Measurements from ENCODE around the gene KRTAP4-12.
"Not testable (repeated sequence)": the region's sequence is repeated elsewhere in the genome, so short reads cannot be mapped to it uniquely, and the experiment has no call there.

Gene KRTAP4-12

DNA sequence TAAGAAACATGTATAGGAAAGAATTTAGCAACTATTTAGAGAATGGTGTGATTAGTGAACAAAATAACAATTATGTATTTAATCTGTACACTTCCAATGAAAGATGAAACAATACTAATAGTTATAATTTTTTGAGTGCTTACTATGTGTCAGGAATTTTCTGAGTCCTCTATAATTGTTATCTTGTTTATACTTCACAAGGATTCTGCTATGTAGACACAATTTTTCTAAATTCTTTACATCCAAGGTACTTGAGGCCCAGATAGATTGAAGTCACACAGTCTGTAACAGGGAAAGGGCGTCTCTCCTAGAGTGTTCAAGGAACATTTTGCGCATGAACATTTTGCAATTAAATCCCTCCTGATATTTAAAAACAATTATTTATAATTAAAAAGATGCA, 1.1 kb upstream of the KRTAP4-12 start:
- no peak for DNase-seq (ENCODE audit: low read depth)

DNA sequence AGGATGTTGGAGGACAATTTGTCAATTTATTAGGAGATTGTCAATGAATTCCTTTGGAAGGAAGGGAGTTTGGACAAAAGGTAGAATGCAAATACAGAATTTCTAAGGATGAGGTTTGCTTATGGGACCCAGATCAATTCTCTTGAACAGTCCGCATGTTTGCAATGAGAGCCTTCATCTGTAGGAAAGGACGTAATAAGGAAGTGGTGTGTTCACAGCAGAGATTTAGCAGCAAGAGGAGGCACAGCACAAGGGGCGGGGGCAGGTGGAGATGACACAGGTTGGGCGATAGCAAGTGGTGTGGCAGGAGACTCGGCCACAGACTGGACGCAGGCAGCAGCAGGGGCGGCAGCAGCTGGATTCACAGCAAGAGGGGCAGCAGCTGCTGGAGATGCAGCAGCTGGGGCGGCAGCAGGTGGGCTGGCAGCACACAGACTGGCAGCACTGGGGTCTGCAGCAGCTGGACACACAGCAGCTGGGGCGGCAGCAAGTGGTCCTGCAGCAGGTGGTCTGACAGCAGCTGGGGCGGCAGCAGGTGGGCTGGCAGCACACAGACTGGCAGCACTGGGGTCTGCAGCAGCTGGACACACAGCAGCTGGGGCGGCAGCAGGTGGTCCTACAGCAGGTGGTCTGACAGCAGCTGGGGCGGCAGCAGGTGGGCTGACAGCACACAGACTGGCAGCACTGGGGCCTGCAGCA, 541 bp downstream of the KRTAP4-12 start:
- DNase-seq (ENCODE audit: low read depth): not testable (repeated sequence)

DNA sequence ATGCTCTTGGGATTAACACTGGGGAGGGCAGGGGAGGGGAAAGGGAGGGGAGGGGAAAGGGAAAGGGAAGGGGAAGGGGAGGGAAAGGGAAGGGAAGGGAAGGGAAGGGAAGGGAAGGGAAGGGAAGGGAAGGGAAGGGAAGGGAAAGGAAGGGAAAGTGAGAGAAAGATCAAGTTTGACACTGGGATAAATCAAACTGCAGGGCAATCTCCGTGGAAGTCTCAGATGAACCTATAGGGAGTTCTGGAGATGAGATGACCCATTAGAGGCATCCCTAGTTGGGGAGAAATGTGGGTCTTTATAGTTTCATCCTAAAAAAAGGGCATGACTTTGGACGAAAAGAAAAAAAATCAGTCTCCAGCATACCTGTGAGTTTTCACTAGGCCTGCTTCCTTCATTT, 2.2 kb downstream of the KRTAP4-12 start:
- DNase-seq (ENCODE audit: low read depth): no peak

DNA sequence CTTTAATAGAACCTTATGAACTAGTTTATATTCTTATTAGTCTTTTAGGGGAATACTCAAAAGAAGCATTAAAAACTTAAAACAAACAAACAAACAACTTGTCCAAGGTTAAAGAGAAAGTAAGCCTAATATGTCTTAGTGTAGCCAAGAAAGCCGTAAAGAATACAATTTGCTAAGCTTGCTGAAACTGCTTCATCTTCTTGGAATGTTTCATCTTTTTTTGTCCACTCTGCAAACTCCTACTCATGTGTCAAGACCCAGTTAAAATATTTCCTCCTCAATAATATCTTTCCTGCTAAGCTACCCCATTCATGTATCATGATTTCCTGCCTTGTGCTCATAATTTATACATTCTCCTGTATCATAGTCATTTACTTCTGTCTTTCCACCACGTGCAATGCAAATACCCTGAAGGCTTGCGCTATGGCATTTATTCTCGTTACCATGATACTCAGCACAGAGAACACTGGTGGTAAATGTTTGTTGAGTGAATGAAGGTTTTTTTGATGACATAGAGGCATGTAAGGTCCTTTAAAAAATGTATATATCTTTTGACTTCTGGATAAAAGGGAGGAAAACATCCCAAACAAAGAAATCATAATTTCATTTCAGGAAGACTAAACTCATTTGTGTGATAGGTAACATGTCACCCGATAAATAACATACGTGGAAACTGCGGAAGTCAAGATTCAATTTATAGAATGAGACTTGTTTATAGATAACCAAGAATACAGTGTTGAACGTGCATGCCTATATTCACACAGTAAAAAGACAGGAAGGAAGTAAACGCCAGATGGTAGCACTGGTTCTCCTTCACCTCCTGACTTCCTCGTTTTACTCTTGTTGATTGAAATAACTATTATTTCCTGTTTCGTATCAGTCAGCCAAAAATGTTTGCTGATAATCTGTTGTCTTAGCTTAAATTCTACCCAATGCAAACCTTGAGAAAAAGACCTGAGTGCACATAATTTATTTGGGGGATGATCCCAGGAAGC, 4.0 kb downstream of the KRTAP4-12 start:
- DNase-seq (ENCODE audit: low read depth): not testable (repeated sequence)

DNA sequence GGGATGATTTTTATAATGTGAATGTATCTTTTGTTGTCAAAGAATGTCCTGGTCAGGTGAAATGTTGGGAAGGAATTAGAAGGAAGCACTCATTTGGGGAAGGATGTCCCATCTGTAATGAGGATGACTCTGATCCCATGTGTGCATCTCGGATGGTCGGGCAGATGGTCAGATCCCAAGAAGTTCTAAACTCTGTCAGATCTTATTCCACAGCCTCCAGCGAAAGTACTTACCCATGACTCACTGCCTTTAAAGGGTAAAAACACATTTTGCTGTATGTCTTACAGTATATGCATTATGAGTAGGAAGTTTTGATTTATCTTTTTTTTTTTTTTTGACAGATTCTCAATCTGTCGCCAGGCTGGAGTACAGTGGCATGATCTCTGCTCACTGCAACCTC, 5.3 kb downstream of the KRTAP4-12 start:
- DNase-seq (ENCODE audit: low read depth): no peak

DNA sequence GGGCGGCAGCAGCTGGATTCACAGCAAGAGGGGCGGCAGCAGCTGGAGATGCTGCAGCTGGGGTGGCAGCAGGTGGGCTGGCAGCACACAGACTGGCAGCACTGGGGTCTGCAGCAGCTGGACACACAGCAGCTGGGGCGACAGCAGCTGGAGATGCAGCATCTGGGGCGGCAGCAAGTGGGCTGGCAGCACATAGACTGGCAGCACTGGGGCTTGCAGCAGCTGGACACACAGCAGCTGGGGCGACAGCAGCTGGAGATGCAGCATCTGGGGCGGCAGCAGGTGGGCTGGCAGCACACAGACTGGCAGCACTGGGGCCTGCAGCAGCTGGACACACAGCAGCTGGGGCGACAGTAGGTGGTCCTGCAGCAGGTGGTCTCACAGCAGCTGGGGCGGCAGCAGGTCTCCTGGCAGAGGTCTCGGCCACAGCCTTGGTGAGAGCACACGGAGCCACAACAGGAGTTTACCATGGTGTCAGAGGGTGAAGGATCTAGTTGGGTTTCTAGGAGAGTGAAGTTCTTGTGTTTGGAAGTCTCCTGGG, 6.1 kb downstream of the KRTAP4-12 start, which contains the start of gene KRTAP4-11:
Gene KRTAP4-11, minus strand, starts transcription at position 528 of the 541 bp plus-strand sequence. Its CDS starts 58 bp downstream, at position 470.
- not testable (repeated sequence) for DNase-seq (ENCODE audit: low read depth)

DNA sequence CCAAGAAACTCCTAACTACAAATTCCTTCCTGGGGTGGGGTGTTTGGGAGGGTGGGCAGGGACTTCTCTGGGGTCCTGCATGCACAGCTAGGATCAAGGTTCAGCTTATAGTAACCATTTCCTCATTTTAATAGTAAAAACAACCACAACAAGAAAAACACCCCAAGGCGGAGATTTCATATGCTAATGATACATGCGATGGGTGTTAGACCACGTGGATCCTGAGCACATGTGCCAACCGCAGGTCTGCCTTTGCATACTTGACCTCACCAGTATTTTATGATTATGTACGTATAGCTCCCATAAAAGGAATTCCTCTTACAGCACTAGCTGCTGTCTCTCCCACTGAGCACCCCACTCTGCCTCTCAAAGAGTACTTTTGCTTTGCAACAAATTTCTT, 7.7 kb downstream of the KRTAP4-12 start:
- no peak for DNase-seq (ENCODE audit: low read depth)

DNA sequence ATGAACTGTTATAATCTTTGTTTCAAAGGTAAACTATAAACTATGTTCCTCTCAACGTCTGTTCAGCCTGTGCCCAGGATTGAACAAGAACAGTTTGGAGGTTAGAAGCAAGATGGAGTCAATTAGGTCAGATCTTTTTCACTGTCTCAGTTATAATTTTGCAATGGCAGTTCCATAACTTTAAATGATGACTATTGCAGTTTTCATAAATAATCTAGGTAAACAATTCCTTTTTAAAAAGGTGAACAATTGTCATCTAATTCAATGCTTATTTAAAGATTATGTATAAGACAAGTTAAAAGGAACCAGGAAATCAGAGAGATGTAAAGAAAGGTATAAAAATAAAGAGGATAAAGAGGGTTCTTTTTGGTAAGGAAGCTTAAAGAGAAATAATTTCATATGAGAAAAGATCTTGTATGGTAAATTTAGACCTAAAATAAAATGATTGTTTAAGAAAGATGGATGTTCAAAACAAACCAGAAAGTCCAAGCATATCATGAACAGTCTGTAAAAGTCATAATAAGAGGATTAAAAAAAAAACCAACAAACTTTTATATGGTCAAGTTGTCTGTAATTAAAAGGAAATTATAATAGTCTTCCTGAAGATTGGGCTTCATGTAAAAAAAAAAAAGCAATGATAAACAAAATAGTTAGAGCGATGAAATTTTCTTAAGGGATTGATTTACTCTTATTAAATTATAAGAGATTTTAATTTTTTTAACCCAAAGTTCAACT, 12.7 kb downstream of the KRTAP4-12 start:
- no peak for DNase-seq (ENCODE audit: low read depth)

DNA sequence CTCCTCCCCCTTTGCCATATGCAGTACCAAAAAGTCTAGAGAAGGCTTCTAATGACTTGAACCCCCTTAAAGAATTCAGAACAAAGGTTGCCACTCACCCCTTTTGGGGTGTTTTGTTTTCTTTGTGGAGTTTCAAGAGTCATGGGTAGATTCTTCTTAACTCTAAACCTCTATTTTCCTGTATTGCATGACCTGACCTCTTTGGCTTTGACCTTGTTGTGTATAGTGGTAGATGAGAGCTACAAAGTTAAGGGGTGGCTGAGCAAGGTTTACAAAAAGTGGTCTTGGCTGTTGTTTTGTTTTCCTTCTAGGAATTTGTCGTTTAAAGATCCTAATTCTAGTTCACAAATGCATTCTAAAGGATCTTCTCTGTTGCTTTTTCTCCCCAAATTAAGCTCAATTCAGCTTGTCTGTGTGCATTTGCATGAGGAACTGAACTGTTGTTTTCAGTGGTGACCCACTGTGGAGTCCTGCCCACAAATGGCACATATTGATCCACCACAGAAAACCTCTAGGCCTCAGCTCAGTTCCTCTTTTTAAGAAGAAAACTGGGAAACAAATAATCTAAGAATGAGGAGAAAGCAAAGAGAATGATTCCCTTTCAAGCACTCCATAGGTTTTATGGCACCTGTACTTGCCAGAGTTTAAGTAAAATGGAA, 15.1 kb downstream of the KRTAP4-12 start:
- DNase-seq (ENCODE audit: low read depth): not testable (repeated sequence)

DNA sequence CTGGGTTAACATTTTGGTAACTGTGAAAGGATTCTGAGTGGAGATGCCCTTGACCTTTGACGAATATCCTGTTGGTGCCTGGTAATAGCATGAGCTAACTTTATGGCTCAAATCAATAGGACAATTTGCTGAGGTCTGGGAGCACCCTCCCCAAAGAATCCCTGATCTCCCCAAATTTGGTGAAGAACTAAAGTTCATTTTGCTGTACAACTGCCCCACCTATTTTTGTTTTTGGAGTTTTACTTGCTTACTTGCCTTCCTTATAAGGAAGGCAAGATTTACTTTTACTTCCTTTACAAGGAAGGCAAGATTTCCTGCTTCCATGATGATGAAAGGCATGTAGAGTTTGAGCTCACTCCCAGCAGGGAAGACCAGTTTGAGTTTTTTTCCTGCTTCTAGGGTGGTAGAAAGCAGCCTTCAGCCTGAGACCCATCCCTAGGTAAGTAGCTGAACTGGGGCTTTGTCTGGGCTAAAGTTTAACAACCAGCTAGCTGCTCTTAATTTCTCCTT, 16.0 kb downstream of the KRTAP4-12 start:
- DNase-seq (ENCODE audit: low read depth): no peak

DNA sequence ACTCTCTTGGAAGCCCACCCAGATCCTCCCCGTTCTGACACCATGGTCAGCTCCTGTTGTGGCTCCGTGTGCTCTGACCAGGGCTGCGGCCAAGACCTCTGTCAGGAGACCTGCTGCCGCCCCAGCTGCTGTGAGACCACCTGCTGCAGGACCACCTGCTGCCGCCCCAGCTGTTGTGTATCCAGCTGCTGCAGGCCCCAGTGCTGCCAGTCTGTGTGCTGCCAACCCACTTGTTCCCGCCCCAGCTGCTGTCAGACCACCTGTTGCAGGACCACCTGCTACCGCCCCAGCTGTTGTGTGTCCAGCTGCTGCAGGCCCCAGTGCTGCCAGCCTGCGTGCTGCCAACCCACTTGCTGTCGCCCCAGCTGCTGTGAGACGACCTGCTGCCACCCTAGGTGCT, 18.6 kb downstream of the KRTAP4-12 start, which contains the start of gene KRTAP4-9:
Gene KRTAP4-9, plus strand, starts transcription at position 43 of the 400 bp plus-strand sequence. Its CDS starts 0 bp downstream, at position 43.
- DNase-seq (ENCODE audit: low read depth): not testable (repeated sequence)

DNA sequence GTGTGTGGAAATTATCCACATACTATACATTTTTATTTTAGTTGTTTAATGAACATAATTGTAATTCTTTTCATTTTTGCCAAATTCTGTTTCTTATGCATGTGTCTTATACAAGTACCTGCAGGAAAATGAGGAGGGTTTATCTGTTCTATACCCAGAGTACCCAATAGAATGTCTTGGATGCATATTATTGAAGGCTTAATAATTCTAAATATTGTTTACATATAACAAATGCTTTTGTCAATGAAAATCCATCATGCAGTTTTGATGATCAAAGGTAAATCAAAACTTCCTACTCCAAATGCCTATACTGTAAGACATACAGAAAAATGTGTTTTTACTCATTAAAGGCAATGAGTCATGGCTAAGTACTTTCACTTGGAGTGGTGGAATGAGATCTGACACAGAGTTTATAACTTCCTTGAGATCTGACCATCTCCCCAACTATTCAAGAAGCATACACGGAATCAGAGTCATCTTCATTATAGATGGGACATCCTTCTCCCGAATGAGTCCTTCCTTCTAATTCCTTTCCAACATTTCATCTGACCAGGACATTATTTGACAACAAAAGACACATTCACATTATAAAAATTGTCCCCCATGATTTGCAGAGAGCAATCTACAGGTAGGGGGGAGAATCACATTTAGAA, 19.5 kb downstream of the KRTAP4-12 start:
- not testable (repeated sequence) for DNase-seq (ENCODE audit: low read depth)

DNA sequence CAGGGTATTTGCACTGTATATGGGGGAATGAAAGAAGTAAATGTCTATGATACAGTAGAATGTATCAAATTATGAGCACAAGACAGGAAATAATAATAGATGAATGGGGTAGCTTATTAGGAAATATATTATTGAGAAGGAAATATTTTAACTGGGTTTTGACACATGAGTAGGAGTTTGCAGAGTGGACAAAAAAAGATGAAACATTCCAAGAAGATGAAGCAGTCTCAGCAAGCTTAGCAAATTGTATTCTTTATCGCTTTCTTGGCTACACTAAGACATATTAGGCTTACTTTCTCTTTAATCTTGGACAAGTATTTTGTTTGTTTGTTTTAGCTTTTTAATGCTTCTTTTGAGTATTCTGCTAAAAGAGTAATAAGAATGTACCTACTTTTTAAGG, 20.1 kb downstream of the KRTAP4-12 start:
- DNase-seq (ENCODE audit: low read depth): no peak

DNA sequence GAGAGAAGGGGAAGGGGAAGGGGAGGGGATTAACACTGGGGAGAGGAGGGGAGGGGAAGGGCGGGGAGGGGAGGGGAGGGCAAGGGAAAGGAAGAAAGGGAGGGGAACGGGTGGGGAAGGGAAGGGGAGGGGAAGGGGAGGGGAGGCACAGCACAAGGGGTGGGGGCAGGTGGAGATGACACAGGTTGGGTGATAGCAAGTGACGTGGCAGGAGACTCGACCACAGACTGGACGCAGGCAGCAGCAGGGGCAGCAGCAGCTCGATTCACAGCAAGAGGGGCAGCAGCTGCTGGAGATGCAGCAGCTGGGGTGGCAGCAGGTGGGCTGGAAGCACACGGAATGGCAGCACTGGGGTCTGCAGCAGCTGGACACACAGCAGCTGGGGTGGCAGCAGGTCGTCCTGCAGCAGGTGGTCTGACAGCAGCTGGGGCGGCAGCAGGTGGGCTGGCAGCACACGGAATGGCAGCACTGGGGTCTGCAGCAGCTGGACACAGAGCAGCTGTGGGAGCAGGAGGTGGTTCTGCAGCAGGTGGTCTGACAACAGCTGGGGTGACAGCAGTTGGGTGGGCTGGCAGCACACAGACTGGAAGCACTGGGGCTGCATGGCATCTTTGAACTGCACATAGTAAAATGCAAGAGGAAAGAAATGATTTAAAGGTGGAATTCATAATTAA, 22.3 kb downstream of the KRTAP4-12 start, which contains the start of gene KRTAP4-16:
Gene KRTAP4-16, minus strand, starts transcription at position 624 of the 674 bp plus-strand sequence. Its CDS starts 0 bp downstream, at position 624.
- DNase-seq (ENCODE audit: low read depth): no peak

DNA sequence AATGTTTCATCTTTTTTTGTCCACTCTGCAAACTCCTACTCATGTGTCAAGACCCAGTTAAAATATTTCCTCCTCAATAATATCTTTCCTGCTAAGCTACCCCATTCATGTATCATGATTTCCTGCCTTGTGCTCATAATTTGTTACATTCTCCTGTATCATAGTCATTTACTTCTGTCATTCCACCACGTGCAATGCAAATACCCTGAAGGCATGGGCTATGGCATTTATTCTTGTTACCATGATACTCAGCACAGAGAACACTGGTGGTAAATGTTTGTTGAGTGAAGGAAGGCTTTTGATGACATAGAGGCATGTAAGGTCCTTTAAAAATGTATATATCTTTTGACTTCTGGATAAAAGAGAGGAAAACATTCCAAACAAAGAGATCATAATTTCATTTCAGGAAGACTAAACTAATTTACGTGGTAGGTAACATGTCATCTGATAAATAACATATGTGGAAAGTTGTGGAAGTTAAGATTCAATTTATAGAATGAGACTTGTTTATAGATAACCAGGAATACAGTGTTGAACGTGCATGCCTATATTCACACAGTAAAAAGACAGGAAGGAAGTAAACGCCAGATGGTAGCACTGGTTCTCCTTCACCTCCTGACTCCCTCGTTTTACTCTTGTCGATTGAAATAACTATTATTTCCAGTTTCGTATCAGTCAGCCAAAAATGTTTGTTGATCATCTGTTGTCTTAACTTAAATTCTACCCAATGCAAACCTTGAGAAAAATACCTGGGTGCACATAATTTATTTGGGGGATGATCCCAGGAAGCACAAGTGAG, 24.1 kb downstream of the KRTAP4-12 start:
- peak; percentile 79 for DNase-seq (ENCODE audit: low read depth)

DNA sequence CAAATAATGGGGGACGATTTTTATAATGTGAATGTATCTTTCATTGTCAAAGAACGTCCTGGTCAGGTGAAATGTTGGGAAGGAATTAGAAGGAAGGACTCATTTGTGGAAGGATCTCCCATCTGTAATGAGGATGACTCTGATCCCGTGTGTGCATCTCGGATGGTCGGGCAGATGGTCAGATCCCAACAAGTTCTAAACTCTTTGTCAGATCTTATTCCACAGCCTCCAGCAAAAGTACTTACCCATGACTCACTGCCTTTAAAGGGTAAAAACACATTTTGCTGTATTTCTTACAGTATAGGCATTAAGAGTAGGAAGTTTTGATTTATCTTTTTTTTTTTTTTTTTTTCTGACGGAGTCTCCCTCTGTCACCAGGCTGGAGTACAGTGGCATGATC, 25.5 kb downstream of the KRTAP4-12 start:
- no peak for DNase-seq (ENCODE audit: low read depth)

DNA sequence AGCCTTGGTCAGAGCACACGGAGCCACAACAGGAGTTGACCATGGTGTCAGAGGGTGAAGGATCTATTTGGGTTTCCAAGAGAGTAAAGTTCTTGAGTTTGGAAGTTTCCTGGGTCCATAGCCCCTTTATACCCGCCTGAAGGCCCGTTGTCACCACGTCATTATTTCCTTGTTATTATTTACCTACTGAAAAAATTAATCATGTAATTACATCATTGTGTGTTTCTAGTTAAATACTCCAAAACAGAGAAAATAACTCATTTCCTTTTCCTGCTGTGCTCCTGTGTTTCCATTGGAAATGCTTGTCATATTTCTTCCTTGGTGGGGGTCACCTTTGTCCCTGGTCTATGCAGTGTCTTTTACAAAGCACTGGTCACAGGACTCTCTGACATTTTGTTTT, 25.9 kb downstream of the KRTAP4-12 start, which contains the start of gene KRTAP4-8:
Gene KRTAP4-8, minus strand, starts transcription at position 101 of the 400 bp plus-strand sequence. Its CDS starts 58 bp downstream, at position 43.
- no peak for DNase-seq (ENCODE audit: low read depth)

DNA sequence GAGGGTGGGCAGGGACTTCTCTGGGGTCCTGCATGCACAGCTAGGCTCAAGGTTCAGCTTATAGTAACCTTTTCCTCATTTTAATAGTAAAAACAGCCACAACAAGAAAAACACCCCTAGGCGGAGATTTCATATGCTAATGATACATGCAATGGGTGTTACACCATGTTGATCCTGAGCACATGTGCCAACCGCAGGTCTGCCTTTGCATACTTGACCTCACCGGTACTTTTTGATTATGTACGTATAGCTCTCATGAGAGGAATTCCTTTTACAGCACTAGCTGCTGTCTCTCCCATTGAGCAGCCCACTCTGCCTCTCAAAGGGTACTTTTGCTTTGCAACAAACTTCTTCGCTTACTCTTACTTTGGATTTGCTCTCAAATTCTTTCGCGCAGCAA, 27.9 kb downstream of the KRTAP4-12 start:
- no peak for DNase-seq (ENCODE audit: low read depth)
